ENCODE measurements around the gene RGS6.

The RGS6 gene

DNA sequence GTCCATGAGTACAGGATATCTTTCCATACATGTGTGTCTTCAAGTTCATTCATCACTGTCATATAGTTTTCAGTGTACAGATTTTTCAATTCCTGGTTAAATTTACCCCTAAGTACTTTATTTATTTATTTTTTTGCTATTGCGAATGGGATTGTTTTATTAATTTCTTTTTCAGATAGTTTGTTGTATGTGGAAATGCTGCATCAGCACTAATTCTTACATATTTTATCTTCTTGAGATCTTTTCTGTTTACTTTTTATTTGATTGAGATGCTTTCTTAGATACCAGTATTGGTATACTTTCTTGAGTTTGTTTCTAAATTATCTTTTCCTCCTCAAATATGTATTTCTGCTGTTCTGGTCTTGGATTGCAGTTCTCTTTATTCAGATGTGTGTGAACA, 148.9 kb downstream of the RGS6 start:
- no peak for DNase-seq (ENCODE audit: extremely low read depth, low read depth)
- no peak for TF ChIP-seq CTCF (IDR thresholded peaks at IDR 0.05; ENCODE audit: low read depth, low read length)

GRCh38 chr14:72084935-72085334, 152.7 kb downstream of the RGS6 start:
- TF ChIP-seq CTCF (IDR thresholded peaks at IDR 0.05; ENCODE audit: low read depth, low read length), result no peak
- DNase-seq (ENCODE audit: extremely low read depth, low read depth), result no peak

DNA sequence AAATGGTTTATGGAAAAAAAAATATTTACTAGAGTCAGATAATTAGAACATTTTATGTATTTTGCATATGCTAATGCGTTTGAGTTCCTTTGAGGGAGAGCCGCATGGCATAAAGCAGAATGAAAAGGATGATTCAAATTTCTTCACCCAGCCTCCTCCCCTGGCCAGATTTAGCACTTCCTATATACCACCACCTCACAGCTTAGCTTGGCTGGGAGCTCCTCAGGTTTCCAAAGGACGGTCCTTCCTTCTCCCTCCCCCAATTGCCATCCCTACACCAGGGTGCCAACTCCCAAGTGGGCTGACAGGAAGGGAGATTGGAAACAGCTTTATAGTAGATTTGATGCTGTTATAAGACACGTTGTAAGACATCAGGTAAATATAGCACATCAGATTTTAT, 157.4 kb downstream of the RGS6 start:
- TF ChIP-seq CTCF (IDR thresholded peaks at IDR 0.05; ENCODE audit: low read depth, low read length), result no peak
- DNase-seq (ENCODE audit: extremely low read depth, low read depth), result no peak

DNA sequence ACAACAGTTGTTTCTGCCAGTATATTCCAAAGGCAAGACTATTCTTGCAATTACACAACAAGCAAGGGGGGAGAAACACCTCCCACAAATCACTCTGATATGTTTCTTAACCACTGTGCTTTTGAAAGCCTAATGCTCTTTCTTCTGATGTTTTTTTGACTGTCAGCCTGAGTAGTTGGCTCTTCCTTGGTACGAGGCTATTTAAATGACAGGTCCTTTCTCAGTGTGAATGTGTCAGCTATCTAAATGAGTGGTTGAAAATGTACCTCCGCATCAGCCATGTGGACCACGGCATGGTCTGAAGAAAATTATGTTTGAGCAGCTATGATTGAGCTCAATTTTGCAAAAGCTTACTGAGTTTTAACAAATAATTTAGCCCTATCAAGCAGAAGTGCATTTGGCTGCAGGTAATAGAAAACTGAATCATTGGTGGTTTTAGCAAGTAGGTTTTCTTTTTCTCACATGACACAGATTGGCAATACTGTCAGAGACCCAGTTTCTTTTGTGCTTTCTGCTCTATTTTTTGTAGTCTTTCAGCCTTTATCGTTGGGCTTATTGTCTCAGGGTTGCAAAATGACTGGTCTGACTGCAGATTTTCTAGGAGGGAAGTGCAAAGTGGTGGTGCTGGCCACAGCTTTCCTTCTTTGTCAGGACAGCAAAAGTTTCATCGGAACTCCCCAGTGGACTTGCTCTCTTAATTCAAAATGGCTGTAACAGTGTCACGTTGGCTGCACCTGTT, 162.8 kb downstream of the RGS6 start:
- DNase-seq (ENCODE audit: extremely low read depth, low read depth), result no peak
- TF ChIP-seq CTCF (IDR thresholded peaks at IDR 0.05; ENCODE audit: low read depth, low read length), result no peak

DNA sequence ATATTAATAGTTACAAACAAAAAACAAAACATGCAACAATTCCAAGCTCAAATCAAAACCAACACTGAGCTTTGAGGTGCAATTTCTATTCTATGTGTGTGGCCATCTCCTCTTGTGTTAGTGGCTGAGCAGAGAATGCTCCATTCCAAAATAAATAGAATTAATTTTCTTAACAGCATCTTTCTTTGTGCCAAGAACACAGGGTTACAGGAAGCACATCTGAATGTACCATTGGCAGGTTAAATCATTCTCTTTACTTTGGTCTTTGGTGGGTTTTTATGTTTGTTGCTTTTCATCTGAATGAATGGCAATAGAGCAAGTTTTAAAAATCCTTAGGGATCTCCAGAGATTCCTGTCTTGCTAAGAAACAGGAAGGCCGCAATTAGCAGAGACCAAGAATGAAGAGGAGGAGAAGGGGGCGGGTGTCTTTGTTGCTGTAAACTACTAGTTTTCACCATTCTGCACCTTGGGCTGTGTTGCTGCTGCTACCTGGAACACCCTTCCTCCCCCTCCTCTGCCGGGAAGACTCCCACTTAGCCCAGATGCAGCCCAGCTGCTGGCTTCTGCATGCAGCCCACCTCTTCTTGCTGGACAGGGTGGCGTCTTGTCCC, 165.0 kb downstream of the RGS6 start:
- DNase-seq (ENCODE audit: extremely low read depth, low read depth), result no peak
- TF ChIP-seq CTCF (IDR thresholded peaks at IDR 0.05; ENCODE audit: low read depth, low read length), result no peak

DNA sequence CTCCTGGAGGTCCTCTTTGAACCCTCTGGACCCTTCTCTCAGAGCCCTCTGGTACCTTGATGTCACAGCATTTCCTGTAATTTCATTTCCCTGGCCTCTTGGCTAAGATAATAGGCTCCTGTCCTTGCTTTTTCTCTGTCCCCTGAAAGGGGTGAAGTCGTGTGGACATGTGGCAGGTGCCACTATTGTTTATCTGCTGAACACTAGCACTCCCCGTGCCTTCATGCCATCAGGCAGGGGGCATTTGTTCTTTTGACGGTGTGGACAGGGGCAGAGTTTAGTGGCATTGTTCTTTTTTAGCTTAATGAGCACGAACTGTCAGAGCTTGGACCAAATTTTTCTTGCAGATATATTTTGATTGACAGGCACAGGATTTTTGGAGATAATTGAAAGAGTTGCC, 166.0 kb downstream of the RGS6 start:
- no peak for DNase-seq (ENCODE audit: extremely low read depth, low read depth)
- no peak for TF ChIP-seq CTCF (IDR thresholded peaks at IDR 0.05; ENCODE audit: low read depth, low read length)

DNA sequence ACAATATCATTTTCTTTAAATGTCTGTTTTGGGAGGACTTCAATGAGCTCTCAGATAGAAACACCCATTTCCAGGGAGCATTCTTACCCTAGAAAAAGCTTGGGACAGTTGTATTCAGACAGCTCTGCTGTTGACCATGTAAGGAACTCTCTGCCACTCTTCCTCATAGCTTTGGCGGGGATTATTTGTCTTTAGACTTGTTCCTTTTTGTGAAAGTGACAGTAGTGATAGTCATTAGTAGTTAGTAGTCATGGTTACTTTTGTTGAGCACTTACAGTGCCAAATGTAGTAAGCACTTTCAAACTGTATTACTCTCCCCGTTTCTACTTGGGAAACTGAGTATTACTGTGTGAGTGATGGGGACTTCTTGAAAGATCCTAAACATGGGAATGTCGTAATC, 167.3 kb downstream of the RGS6 start:
- TF ChIP-seq CTCF (IDR thresholded peaks at IDR 0.05; ENCODE audit: low read depth, low read length), result no peak
- no peak for DNase-seq (ENCODE audit: extremely low read depth, low read depth)
